HG03159 (cell line): ENCODE results near the gene SETX.

Source experiments
- ATAC-seq: cut with Tn5 transposase; IDR thresholded peaks from one replicate; pipeline ENCODE4 v1.9.1; 2021; ENCODE audit warnings: mild to moderate bottlenecking, moderate library complexity; ENCODE audit not compliant: unreplicated experiment

SETX gene

DNA sequence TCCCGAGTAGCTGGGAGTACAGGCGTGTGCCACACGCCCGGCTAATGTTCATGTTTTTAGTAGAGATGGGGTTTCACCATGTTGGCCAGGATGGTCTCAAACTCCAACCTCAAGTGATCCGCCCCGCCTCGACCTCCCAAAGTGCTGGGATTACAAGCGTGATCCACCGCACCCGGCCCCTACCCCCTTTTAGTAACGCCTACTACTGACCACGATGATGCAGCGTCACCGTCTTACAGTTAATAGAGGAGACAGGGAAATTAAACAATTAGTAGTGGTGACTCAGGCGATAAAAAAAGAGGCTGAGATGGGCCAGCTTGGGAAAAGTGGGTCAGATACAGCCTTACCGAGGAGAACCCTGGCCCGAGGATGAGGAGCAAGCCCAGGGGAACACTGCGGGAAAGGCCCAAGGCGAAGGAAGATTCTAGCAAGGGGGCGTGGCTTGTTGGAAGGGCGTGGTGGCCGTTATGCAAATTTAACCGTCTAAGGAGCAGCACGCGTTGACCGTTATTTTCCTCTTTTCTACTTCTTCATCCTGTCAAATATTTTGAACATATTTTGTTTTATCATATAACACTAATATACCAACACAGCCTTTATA, 1.6 kb upstream of the SETX start:
- no peak for ATAC-seq

DNA sequence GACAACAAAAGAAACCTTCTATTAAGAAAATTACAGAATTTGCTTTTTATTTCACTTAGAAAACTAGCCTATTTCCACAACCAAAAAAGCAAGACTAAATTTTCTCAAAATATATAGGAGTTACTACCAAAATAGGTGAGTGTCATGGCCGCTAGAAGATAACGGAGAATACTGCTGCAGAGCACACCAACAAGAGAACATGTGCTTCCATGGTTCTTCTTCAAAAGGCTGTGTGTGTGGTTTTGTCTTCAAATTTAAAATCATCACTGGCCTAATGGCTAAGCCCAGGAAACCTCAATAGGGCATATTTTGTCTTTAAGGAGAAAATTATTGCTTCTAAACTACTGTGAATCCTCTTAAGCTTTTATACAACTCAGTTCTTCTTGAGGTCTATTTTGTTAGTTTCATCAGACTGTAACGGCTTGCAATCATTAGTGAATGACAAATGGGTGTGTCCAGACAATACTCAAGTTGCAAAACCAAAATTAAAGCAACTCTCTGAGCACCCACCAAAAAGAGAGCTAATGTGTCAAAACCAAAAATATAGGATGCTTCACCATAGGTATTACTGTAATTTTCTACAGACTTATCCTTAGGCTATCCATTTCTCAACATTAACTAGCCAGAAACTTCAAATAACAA, 3.3 kb downstream of the SETX start:
- ATAC-seq = no peak

DNA sequence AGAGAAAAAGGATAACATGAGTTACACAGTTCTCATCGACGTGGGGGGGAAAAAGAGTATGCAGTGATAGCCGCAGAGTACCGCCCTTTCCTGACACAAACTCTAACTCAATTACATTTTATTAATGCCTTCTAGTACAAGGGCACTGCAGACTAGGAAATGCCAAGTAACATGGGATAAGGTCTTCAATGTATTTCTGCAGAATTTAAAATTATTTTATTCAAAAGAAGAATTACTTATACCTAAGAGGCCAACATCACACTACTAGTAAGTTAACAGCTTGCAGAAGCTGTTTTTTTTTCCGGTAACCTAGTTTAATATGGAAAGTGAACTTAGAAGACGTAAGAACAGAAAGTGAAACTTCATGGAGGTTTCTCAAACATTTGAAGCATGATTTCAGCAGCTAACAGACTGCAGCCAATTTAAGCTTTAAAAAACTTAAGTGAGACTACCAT, 3.9 kb downstream of the SETX start:
- no peak for ATAC-seq

DNA sequence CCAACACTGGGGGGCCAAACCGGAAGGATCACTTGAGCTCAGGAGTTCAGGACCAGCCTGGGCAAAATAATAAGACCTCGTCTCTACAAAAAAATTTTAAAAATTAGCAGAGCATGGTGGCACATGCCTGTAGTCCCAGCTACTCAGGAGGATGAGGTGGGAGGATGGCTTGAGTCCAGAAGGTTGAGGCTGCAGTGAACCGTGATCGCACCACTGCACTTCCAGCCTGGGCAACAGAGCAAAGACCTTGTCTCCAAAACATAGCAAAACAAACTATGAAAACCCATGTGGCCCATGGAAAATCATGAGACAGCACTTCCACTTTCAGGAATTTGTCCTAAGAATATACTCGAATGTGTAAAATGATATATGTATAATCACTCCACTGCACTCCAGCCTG, 6.1 kb downstream of the SETX start:
- no peak for ATAC-seq

DNA sequence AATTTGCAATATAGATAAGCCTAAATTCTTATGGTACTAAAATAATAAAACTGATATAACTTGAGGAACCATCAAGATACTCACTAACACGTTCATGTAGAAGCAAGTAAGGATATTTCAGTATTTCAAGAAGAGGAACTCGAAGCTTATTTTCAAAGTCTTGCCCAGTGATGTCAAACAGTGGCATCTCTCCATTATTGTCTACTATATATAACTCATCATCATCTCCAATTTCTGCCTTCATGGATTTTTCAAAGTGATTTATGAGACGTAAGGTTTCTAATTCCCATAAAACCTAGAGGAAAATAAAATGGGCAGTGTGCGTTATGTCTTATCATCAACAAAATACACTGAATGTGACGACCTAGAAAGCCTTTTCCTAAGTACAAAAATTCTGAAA, 8.6 kb downstream of the SETX start:
- ATAC-seq = no peak

DNA sequence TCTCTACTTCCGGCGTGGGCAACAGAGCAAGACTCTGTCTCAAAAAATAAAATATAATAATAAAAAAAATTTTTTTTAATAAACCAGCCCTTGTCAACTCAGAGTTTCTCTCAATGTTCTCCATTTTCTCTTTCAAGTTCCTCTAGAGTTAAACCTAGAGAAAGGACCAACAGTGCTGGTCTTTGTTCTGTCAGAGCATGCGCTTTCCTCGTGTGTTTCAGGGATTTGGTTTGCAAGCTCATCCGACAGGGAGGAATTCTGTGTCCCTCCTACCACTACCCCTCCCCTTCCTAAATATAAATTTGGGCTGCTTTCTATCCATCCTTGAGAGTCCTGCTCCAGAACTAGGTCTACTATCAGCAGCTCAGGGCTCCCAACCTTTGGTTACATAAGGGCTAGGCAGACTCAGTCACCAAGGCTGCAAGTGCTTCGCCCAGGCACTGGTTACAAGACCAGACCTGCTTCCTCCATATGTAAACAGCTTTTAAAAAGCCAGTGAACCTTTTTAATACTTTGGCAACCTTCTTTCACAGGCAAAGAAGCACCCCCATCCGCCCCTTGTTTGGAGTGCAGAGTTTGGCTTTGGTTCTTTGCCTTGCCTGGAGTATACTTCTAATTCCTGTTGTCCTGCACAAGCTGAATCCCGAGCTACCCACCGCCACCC, 13.5 kb downstream of the SETX start:
- no peak for ATAC-seq

DNA sequence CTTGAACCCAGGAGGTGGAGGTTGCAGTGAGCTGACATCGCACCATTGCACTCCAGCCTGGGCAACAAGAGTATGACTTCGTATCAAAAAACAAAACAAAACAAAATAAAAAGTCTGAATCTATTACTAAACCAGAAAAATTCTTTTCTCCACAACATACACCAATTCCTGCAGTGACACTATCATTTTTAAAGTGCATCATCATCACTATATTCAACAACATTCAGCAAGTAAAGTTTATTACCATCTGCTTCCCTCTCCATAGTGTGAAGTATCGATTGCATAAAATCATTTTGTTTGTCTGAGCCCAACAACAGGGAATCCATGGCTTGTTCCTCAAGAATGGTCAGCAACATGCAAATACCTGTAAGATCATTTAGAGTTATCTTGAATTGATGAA, 20.4 kb downstream of the SETX start:
- no peak for ATAC-seq

DNA sequence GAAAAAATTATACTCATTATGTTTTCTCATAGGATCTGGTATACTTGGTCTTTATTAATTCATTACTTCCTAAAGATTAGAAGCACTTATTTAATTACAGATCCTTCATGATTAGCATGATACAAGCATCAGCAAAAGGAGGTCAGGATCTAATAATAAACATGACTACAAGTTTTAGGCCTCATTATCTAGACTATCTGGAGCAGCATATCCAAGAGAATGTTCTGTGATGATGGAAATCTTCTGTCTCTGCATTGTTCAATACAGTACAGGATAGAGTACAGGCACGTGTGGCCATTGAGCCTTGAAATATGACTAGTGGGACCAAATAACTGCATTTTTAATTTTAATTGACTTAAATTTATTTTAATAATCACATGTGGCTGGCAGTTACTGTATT, 21.2 kb downstream of the SETX start:
- ATAC-seq = no peak

DNA sequence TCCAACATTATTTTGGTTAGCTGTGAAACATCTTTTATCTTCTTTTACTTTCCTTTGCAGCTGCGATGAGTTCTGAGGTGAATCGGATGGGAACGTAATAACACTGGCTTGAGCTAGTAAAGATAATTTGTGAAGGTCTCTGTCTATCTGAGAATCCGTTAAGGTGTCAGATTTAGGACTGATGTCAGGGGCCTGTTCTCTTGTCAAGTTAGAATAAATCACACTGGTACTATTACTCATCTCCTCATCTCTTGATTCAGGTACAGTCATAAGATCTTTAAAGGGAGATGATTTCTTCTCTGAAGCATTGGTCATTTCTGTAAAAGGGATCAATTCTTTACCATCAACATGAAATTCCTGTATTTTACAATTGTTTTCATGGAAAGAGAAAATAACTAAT, 26.2 kb downstream of the SETX start:
- no peak for ATAC-seq

DNA sequence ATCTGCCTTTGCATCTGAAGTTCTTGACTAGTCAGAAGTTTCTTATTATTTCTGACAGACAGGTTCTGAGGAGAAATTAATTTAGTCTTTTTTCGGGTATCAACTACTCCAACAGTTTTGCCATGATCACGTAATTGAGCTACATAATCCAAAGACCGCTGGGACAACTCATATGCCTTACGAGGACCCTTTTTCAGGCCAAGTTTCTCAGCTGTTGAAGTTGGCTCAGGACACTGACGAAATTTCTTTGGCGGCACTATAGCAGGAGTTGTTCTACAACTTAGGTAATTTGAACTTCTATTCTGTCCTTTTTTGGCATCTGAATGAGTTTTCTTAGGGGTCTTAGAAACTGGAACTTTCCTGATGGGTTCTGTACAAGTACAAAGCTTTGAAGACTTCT, 27.2 kb downstream of the SETX start:
- no peak for ATAC-seq

DNA sequence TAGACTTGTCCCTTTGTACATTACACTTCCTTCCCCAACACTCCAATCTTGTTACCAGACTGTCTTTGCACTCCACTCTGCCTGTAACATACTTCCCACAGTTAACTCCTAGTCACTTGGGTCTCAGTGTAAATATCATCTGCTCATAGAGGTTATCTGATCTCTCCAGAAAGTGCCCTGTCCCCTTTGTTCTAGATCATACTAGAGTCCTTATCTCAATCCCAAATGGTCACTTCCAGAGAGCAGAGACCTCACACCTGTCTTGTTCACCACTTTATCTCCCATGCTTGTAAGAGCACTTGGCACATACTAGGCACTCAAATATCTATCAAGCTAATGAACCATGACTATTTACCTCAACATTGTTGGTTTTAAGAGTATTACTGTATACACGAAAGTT, 30.4 kb downstream of the SETX start:
- ATAC-seq = no peak

DNA sequence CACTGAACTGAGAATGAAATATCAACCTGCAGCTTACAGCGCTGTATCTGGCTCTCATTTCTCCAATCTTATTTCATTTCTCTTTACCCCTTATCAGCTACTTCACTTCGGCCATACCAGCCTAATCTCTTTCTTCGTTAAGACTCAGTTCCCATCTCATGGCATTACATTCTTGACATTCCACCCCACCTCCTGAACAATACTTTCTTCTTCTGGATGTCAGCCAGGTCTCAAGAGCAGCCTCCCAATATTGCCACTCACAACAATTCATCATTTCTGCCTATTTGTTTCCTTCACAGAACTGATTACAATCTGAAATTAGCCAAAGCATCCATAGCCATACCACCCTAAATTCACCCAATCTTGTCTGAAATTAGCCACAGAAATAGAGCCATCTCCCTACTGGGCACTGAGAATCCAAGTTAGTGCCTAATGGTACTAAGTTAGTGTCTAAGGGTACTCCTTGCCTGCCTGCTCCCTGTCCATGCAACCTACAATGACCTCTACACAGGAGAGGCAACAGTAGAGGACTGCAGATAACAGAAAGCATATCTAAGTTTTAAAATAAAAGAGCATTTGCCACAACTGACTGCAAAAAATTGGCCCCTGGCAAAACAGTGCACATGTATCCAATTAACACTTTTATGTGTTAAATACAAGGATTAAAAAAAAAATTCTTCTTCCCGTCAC, 35.2 kb downstream of the SETX start:
- no peak for ATAC-seq

DNA sequence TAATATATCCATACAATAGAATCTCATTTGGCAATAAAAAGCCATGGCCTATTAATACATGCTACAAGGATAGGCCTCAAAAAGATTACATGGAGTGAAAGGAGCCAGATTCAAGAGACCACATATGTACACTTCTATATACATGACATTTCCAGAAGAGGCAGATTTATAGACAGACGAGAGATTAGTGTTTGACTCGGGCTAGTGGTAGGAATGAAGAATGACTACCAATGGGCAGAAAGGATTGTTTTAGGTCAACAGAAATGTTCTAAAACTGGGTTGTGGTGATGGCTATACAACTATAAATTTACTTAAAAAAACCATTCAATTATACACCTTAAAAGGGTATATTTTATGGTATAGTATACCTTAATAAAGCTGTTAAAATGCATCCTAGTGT, 41.9 kb downstream of the SETX start:
- no peak for ATAC-seq

DNA sequence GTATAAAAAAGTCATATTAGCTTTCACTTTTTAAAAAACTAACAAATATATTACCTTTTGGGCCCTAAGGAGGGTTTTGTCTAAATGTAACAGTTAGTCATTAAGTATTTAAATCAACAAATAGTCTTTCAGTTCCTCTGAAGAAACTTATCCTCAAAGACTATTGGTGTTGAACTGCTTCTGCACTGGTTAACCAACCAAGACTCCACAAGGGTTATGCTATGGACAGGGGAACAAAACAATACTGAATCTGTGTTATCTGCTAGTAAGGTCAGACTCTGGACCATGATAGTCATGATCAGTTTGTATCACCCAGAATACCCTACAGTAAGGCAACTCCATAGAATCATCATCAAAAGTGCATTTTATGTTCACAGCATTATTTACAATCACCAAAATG, 42.4 kb downstream of the SETX start:
- ATAC-seq = no peak

DNA sequence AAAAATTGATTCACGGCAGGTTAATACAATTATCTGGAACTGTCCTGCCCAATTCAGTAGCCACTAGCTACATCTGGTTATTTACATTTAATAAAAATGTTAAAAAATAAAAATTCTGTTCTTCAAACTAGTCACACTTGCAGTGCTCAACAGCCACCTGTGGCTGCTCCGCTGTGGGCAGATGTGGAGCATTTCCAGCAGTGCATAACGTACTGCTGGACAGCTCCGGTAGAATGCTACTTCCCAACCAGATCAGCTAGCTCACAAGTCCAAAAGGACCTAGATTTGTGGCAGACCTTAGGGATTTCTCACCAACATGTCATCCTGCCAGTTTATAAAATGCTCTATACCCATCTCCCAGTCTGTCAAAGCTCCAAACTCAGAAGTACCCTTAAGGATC, 42.8 kb downstream of the SETX start:
- ATAC-seq = no peak

DNA sequence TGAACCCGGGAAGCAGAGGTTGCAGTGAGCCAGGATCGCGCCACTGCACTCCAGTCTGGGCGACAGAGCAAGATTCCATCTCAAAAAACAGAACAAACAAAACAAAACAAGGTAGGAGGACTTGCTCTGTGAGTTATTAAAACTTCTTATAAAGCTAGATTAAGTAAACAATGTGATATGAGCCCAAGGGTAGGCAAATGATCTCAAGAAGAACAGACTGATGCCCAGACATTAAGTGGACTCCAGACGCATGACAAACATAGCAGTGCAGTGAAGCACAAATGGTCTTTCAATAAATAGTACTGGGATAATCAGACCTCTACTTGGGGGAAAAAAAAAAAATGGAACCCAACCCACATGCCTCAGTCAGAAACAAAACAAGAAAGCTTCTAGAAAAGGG, 45.7 kb downstream of the SETX start:
- no peak for ATAC-seq

DNA sequence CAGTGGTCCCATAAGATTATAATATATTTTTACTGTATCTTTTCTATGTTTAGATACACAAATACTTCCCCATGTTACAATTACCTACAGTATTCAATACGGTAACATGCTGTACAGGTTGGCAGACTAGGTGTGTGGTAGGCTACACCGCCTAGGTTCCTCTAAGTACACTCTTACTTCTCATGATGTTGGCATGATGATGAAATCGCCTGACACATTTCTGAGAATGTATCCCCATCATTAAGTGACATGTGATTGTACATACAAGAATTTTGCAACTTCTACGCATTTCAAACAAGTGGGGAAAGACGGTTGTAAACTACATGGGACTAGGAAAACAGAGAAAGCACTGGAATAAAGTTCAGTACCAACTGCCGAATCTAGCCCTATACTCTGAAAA, 53.3 kb downstream of the SETX start:
- ATAC-seq = no peak

DNA sequence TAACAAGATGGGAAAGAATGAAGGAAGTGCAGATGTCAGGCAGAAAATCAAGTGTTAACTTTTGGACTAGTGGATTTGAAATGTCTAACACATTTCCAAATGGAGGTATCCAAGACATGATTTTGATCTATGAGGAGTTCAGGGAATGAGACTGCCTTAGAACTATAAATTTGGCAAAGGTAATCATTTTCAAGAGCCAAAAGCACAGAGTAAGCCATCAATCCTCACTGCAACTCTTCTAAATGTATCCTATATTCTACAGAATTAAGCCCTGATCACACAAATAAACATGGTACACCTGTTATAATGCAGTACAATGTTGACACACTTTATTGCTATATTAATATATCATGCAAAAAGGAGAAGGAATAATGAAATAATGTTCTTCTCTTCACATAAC, 55.6 kb downstream of the SETX start:
- ATAC-seq = no peak

DNA sequence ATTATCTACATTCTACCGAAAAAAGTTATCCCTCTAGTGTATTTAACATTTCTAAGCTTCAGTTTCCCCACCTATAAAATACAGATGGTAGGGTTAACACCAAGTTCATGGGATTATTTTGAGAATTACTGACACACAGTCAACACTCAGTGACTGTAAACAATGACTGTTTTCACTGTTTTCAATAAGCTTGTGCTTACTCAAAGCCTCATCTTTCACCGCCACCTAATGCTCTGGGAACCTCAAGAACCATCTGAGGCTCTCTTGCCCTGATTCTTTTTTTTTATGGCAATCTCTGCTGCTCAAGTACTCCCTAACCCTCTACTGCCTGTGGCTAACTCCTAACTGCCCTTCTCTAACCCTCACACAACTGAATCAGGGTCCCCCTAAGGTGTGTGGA, 59.6 kb downstream of the SETX start:
- ATAC-seq = no peak

DNA sequence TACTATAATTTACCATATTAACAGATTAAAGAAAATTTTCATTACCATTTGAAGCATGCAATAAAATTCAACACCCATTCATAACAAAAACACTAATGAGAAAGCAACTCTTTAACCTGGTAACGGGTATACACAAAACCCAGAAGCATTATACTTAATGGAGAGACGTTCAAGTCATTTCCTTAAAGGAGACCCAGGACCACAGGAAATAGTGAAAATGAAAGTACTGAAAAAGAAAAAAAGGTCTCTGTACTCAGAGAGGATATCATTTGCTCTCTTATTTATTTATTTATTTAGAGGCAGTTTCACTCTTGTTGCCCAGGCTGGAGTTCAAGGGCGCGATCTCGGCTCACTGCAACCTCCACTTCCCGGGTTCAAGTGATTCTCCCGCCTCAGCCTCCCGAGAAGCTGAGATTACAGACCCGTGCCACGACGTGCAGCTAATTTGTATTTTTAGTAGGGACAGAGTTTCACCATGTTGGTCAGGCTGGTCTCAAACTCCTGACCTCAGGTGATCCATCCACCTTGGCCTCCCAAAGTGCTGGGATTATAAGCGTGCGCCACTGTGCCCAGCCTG, 61.6 kb downstream of the SETX start:
- ATAC-seq = no peak

DNA sequence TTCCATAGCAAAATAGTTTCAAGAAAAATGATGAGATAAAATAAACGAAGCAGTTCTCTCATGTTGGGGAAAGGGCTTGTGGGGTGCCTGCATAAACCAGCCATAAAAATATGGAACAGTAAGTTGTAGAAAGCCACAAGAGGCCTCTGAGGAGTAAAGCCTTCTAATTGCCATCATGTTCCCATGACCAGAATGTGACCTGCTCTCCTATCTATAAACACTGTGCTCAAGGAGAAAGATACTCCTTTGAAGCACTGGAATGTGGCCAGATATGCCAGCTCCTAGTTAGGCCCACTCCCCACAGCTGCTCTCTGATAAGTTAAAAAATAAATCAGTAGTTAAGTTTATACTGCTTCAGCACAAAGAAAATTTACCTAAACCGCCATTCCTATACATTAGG, 65.8 kb downstream of the SETX start:
- no peak for ATAC-seq

DNA sequence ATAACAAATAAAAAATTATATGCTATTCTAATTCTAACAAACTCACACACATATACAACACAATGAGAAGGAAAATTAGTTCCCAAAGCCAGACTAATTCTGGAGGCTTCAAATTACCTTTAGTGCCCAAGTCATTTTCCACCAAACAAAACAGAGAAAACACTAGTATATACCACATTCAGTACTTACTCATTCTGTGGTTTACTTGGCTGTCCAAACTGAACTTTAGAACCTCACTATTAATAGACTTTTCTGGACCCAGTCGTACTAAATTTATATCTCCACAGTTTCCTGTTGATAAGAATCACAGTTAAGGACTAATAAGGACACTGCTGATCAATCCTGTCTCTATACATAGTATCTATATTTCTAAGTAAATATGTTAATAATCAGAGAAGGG, 66.4 kb downstream of the SETX start:
- ATAC-seq = no peak
